Neural cell (in vitro differentiated cells): ENCODE data around the gene ZNF653. TPM values are rescaled to one million over a fixed set of nuclear protein-coding genes. Genes with fewer than 3 reads are reported as not detected.
A peak's percentile ranks its signal among the peaks of the same experiment; 100 is the strongest.

Experiments
- H2AFZ ChIP-seq: fragments of 200-600, 300-800 bp; sonication (generic), shearing (Covaris generic); 2 replicates; pipeline ENCODE4 v1.6.0; 2014; ENCODE audit warnings: low read depth, mild to moderate bottlenecking, antibody characterized with exemption, low read length, moderate library complexity
- H3F3A ChIP-seq: fragments of 200-600 bp; shearing (Covaris generic); 2 replicates; pipeline ENCODE4 v1.6.1; 2016; ENCODE audit warnings: mild to moderate bottlenecking, moderate library complexity, mixed read lengths, antibody characterized with exemption, low read length; ENCODE audit not compliant: insufficient read depth, poor library complexity, severe bottlenecking
- H3K27ac ChIP-seq: fragments of 200-600, 300-800 bp; sonication (generic), shearing (Covaris generic); 2 replicates; pipeline ENCODE4 v1.5.1; 2014; ENCODE audit warnings: mild to moderate bottlenecking, low read length, moderate library complexity
- H3K27me3 ChIP-seq: fragments of 300-800, 200-600 bp; sonication (generic), shearing (Covaris generic); 2 replicates; pipeline ENCODE4 v1.6.0; 2014; ENCODE audit warnings: mild to moderate bottlenecking, low read depth, low read length, moderate library complexity; ENCODE audit not compliant: insufficient read depth
- H3K36me3 ChIP-seq: fragments of 300-800, 200-600 bp; sonication (generic), shearing (Covaris generic); 2 replicates; pipeline ENCODE4 v1.5.1; 2014; ENCODE audit warnings: mild to moderate bottlenecking, antibody characterized with exemption, low read length, moderate library complexity; ENCODE audit not compliant: insufficient read depth
- H3K4me2 ChIP-seq: fragments of 300-800, 200-600 bp; sonication (generic), shearing (Covaris generic); 2 replicates; pipeline ENCODE4 v1.6.0; 2014; ENCODE audit warnings: mild to moderate bottlenecking, low read length
- H3K4me3 ChIP-seq: fragments of 300-800, 200-600 bp; sonication (generic), shearing (Covaris generic); 2 replicates; pipeline ENCODE4 v1.5.1; 2014; ENCODE audit warnings: mild to moderate bottlenecking, low read length, moderate library complexity
- H3K79me2 ChIP-seq: fragments of 200-600 bp; shearing (Covaris generic); replicated peaks from 2 replicates; pipeline ENCODE4 v1.6.0; 2014; ENCODE audit warnings: mild to moderate bottlenecking, low read length, moderate library complexity; ENCODE audit not compliant: insufficient read depth
- H3K9ac ChIP-seq: fragments of 300-800, 200-600 bp; sonication (generic), shearing (Covaris generic); 2 replicates; pipeline ENCODE4 v1.6.1; 2016; ENCODE audit warnings: mild to moderate bottlenecking, low read length, mixed read lengths
- H3K9me2 ChIP-seq: fragments of 200-600 bp; shearing (Covaris generic); 2 replicates; pipeline ENCODE4 v1.6.1; 2016; ENCODE audit warnings: mild to moderate bottlenecking, low read length, mixed read lengths; ENCODE audit not compliant: insufficient read depth
- H3K9me3 ChIP-seq: fragments of 200-600, 300-800 bp; sonication (generic), shearing (Covaris generic); 2 replicates; pipeline ENCODE4 v1.6.1; 2016; ENCODE audit warnings: mild to moderate bottlenecking, mixed run types, low read length, moderate library complexity, mixed read lengths
- H4K20me1 ChIP-seq: fragments of 200-600 bp; shearing (Covaris generic); 2 replicates; pipeline ENCODE4 v1.6.1; 2016; ENCODE audit warnings: mild to moderate bottlenecking, mixed run types; ENCODE audit not compliant: insufficient read depth
- EP300 ChIP-seq: fragments of 450-650 bp; conservative IDR thresholded peaks from 2 replicates; pipeline ENCODE4 v1.6.1; 2014; ENCODE audit warnings: antibody characterized with exemption, mild to moderate bottlenecking, moderate library complexity; ENCODE audit not compliant: poor library complexity, severe bottlenecking
- EZH2 ChIP-seq: fragments of 200-600, 300-800 bp; shearing (Covaris generic), sonication (generic); IDR thresholded peaks from 2 replicates; pipeline ENCODE4 v1.6.1; 2014; ENCODE audit warnings: antibody characterized with exemption, low read length, borderline replicate concordance, mild to moderate bottlenecking; ENCODE audit not compliant: insufficient read depth, poor library complexity, severe bottlenecking
- MXI1 ChIP-seq: fragments of 450-650 bp; conservative IDR thresholded peaks from 2 replicates; pipeline ENCODE4 v1.6.1; 2014; ENCODE audit warnings: antibody characterized with exemption, mild to moderate bottlenecking; ENCODE audit not compliant: poor library complexity, severe bottlenecking
- POLR2AphosphoS5 ChIP-seq: IDR thresholded peaks from 2 replicates; pipeline ENCODE4 v1.6.1; 2012
- RAD21 ChIP-seq: fragments of 450-650 bp; conservative IDR thresholded peaks from 2 replicates; pipeline ENCODE4 v1.6.1; 2014; ENCODE audit warnings: antibody characterized with exemption, mild to moderate bottlenecking, moderate library complexity
- REST ChIP-seq: IDR thresholded peaks from 2 replicates; pipeline ENCODE4 v1.6.1; 2012; ENCODE audit warnings: borderline replicate concordance
- SMC3 ChIP-seq: fragments of 450-650 bp; conservative IDR thresholded peaks from 2 replicates; pipeline ENCODE4 v1.6.1; 2014; ENCODE audit warnings: antibody characterized with exemption, mild to moderate bottlenecking, moderate library complexity; ENCODE audit not compliant: poor library complexity
- TAF1 ChIP-seq: IDR thresholded peaks from 2 replicates; pipeline ENCODE4 v1.6.1; 2012; ENCODE audit warnings: low read depth
- polyA plus RNA-seq: library from polyadenylated mRNA; depleted of rRNA; stranded (reverse); fragments of >200 nt; gene quantifications from 2 replicates; pipeline ENCODE4 v1.2.3, GENCODE V29; 2014
- TF ChIP-seq, protein P1 (sequence below): fragments of 450-650 bp; IDR thresholded peaks from 2 replicates; pipeline ENCODE4 v1.5.1; 2014; ENCODE audit warnings: antibody characterized with exemption, mild to moderate bottlenecking, moderate library complexity; ENCODE audit not compliant: poor library complexity, severe bottlenecking

Gene ZNF653
- polyA plus RNA-seq, 1 donor from 2014 or later = 16.5 TPM

- H3K4me2 ChIP-seq = no peak overlapping the region
- H3K27me3 ChIP-seq = no peaks in the 10 kb centered on the region
- H3K27ac ChIP-seq = no peak overlapping the region
- H4K20me1 ChIP-seq = no peaks in the 10 kb centered on the region
- peak; percentile 31 for TF ChIP-seq POLR2AphosphoS5
- TF ChIP-seq RAD21 = no peak
- no peak overlapping the region for H3K9ac ChIP-seq
- H3K9me2 ChIP-seq = no peaks in the 10 kb centered on the region
- no peaks in the 10 kb centered on the region for H3K79me2 ChIP-seq
- peaks cover 3% of the 10 kb centered on the region for H3F3A ChIP-seq
- H3K4me3 ChIP-seq = no peak overlapping the region
- no peaks in the 10 kb centered on the region for H3K9me3 ChIP-seq
- H2AFZ ChIP-seq = no peak overlapping the region
- no peaks in the 10 kb centered on the region for H3K36me3 ChIP-seq
These were observed 53.6 kb downstream of the ZNF653 start for GRCh38 chr19:11451871-11452619.

DNA sequence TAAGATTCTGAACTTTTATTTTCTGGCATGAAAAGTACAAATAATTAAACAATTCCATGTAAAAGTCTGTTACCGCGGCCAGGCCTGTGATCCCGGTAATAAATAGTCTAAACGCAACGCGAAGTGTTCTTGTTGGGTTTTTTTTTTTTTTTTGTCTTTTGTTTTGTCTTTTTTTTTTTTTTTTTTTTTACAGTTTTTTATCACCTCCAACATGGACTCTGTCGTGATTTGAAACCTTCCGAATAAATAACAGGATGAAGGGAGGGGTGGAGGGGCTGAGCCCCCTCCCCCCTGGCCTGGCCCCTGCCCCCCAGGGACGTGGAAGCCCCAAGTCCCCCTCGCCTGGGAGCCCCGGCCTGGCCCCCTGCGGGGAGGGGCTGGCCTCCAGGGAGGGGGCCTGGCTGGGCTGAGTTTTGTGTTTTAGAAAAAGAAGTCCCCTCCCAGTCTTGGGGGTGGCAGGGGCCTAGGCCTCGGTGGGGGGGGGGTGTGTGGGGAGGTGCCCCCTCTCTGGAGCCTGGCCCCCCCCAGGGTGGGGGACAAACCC, 54.2 kb downstream of the ZNF653 start:
- no peak overlapping the region for H2AFZ ChIP-seq
- no peak overlapping the region for H3K27ac ChIP-seq
- no peak overlapping the region for H3K4me3 ChIP-seq
- H3K9me2 ChIP-seq = no peaks in the 10 kb centered on the region
- H3K9me3 ChIP-seq = no peaks in the 10 kb centered on the region
- H3K27me3 ChIP-seq = no peaks in the 10 kb centered on the region
- H3K4me2 ChIP-seq = no peak overlapping the region
- no peaks in the 10 kb centered on the region for H3K36me3 ChIP-seq
- TF ChIP-seq REST = no peak
- TF ChIP-seq, protein P1, sequence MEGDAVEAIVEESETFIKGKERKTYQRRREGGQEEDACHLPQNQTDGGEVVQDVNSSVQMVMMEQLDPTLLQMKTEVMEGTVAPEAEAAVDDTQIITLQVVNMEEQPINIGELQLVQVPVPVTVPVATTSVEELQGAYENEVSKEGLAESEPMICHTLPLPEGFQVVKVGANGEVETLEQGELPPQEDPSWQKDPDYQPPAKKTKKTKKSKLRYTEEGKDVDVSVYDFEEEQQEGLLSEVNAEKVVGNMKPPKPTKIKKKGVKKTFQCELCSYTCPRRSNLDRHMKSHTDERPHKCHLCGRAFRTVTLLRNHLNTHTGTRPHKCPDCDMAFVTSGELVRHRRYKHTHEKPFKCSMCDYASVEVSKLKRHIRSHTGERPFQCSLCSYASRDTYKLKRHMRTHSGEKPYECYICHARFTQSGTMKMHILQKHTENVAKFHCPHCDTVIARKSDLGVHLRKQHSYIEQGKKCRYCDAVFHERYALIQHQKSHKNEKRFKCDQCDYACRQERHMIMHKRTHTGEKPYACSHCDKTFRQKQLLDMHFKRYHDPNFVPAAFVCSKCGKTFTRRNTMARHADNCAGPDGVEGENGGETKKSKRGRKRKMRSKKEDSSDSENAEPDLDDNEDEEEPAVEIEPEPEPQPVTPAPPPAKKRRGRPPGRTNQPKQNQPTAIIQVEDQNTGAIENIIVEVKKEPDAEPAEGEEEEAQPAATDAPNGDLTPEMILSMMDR = no peak
- no peak for TF ChIP-seq POLR2AphosphoS5
- TF ChIP-seq MXI1 = no peak
- no peak for TF ChIP-seq EZH2
- TF ChIP-seq RAD21 = no peak
- no peak for TF ChIP-seq TAF1
- no peak for TF ChIP-seq EP300
- no peak for TF ChIP-seq SMC3
- H3K79me2 ChIP-seq = no peaks in the 10 kb centered on the region
- no peak overlapping the region for H3K9ac ChIP-seq
- no peaks in the 10 kb centered on the region for H4K20me1 ChIP-seq
- H3F3A ChIP-seq = peaks cover 3% of the 10 kb centered on the region
